Adipocyte (in vitro differentiated cells): ENCODE results near the gene GYG2.

ENCODE experiments used
- DNase-seq: peaks from one replicate; pipeline ENCODE4 v3.0.0-alpha.2; 2015; ENCODE audit warnings: low read depth
- H3K27me3 ChIP-seq: replicated peaks from 2 replicates; pipeline ENCODE4 v1.7.0; 2013; ENCODE audit warnings: mild to moderate bottlenecking, low read length, moderate library complexity; ENCODE audit not compliant: control insufficient read depth, insufficient read depth
- H3K36me3 ChIP-seq: 2 replicates; pipeline ENCODE4 v1.7.0; 2013; ENCODE audit warnings: low read length, mild to moderate bottlenecking, moderate library complexity; ENCODE audit not compliant: control insufficient read depth, insufficient read depth, severe bottlenecking
- H3K4me1 ChIP-seq: 2 replicates; pipeline ENCODE4 v1.7.0; 2013; ENCODE audit warnings: mild to moderate bottlenecking, low read length, moderate library complexity; ENCODE audit not compliant: control insufficient read depth, insufficient read depth
- H3K4me3 ChIP-seq: 2 replicates; pipeline ENCODE4 v1.7.0; 2013; ENCODE audit warnings: mild to moderate bottlenecking, low read length, moderate library complexity
- H3K9ac ChIP-seq: 2 replicates; pipeline ENCODE4 v1.7.0; 2013; ENCODE audit warnings: mild to moderate bottlenecking, low read length, moderate library complexity
- H3K9me3 ChIP-seq: 2 replicates; pipeline ENCODE4 v1.7.0; 2013; ENCODE audit warnings: mild to moderate bottlenecking, low read length, moderate library complexity; ENCODE audit not compliant: control insufficient read depth

The GYG2 gene

DNA sequence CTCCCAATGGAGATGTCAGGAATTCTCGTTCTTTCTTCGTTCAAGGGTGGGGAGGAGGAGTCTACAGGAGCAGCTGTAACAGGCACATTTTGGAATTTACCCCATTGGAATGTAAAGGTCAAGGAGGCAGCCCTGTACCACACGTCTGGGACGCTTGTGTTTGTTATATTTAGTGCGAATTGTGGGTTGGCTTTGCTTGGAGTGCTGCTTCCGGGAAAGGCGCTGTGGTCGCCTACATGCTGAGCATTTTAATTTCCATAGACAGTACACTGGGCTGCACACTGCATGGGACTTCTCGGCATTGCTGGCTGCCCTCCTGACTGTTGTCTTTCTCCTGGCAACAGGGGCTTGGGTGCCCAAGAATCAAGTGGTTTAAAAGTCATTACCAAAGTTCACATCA lies 12.8 kb downstream of the GYG2 start:
- Histone ChIP-seq H3K4me3 (no peak overlapping the region), H3K36me3 (peaks cover 43% of the 10 kb centered on the region), H3K27me3 (no peaks in the 10 kb centered on the region), H3K4me1 (no peaks in the 10 kb centered on the region), H3K9ac (no peak overlapping the region), H3K9me3 (peaks cover 6% of the 10 kb centered on the region)
- DNase-seq = no peak

DNA sequence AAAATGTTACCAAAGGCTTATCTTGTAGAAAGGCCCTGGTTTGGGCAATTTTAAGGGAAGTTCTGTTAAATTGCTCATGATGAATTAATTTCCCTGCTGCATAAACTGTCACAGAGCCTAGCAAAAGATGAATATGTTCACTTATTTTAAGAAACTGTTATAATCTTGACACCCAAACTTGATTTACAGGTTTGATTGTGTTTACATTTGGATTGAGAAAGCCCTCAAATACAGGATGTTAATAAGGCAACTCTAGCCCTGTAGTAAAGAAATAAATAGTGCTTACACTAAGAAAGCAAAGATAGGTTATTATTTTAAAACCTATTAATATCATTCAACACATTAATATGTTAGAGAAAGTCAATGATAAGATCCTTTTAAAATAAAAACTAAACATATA lies 18.3 kb downstream of the GYG2 start:
- no peak for DNase-seq
- no peak overlapping the region for H3K4me3 ChIP-seq
- H3K27me3 ChIP-seq = no peaks in the 10 kb centered on the region
- peaks cover 22% of the 10 kb centered on the region for H3K36me3 ChIP-seq
- H3K4me1 ChIP-seq = peaks cover 17% of the 10 kb centered on the region
- no peak overlapping the region for H3K9ac ChIP-seq
- H3K9me3 ChIP-seq = no peaks in the 10 kb centered on the region

DNA sequence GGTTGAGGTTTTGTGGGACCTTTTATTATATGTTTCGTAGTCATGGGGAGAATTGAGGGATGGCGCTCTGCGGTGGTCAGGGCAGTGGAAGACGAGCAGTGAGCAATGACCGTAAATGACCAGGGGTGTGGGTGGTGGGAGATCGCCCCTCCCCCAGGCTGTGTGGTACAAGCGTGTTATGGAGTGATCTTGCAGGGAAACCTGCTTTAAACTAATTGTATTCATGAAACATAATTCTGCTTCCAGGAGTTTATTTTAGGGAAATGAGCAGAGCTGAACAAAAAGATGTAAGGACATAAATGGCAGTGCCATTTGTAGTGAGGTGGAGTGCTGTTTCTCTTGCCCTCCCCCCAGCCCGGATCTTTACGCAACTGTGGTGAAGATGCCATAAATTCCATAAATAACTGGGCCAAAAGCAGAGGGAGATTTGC lies 20.2 kb downstream of the GYG2 start:
- DNase-seq = peak; percentile 78
- peak overlapping the region; percentile 58 for H3K9ac ChIP-seq
- H3K4me3 ChIP-seq = peak overlapping the region; percentile 37
- H3K9me3 ChIP-seq = no peaks in the 10 kb centered on the region
- H3K36me3 ChIP-seq = peaks cover 17% of the 10 kb centered on the region
- H3K27me3 ChIP-seq = no peaks in the 10 kb centered on the region
- peaks cover 17% of the 10 kb centered on the region for H3K4me1 ChIP-seq

DNA sequence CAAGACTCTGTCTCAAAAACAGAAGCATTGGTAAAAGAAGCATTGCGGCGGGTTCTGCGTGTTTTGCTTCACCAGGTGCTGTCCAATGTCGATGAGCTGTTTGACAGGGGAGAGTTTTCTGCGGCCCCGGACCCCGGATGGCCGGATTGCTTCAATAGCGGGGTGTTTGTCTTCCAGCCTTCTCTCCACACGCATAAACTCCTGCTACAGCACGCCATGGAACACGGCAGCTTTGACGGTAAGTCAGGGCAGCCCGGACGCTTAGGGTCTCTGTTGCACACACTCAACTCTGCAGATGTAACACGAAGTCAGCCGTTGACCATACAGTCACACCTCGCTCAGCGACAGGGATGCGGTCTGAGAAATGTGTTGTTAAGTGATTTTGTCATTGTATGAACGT lies 26.2 kb downstream of the GYG2 start:
- H3K27me3 ChIP-seq = no peaks in the 10 kb centered on the region
- no peak overlapping the region for H3K4me3 ChIP-seq
- H3K9ac ChIP-seq = no peak overlapping the region
- H3K4me1 ChIP-seq = peaks cover 2% of the 10 kb centered on the region
- H3K36me3 ChIP-seq = peaks cover 53% of the 10 kb centered on the region
- no peaks in the 10 kb centered on the region for H3K9me3 ChIP-seq
- DNase-seq = no peak

DNA sequence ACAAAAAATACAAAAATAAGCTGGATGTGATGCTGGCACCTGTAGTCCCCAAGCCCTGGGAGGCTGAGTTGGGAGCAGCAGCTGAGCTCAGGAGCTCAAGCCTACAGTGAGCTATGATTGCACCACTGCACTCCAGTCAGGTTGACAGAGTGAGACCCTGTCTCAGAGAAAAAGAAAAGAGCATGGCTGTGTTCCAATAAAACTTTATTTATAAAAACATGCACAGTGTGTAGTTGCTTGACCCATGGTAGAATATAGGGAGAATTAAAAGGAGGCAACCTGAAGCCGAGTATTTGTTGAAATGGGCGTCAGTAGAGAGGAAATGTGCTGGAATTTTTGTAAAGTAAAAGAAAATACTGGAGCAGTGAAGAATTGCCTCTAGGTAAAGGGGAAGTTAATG lies 27.0 kb downstream of the GYG2 start:
- no peak for DNase-seq
- Histone ChIP-seq H3K9me3 (no peaks in the 10 kb centered on the region), H3K4me1 (no peaks in the 10 kb centered on the region), H3K27me3 (no peaks in the 10 kb centered on the region), H3K36me3 (peaks cover 58% of the 10 kb centered on the region), H3K4me3 (no peak overlapping the region), H3K9ac (no peak overlapping the region)

DNA sequence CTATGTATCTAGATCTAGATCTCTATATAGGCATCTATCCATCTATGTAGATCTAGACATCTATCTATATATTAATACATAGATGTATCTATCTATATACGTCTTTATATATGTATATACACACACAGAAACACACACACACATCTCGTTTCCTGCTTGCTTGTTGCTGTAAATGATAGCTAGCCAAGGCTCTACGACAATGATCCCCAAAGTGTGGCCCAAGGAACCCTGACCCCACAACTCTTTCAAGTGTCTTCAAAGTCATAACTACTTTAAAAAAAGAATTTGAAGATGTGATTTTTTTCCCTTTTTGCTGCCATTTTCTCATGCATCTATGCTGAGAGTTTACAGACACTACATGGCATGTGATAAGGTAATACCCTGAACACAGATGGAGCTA lies 28.8 kb downstream of the GYG2 start:
- Histone ChIP-seq H3K36me3 (peaks cover 74% of the 10 kb centered on the region), H3K9ac (no peak overlapping the region), H3K27me3 (peaks cover 3% of the 10 kb centered on the region), H3K4me1 (no peaks in the 10 kb centered on the region), H3K9me3 (no peaks in the 10 kb centered on the region), H3K4me3 (no peak overlapping the region)
- DNase-seq = no peak

DNA sequence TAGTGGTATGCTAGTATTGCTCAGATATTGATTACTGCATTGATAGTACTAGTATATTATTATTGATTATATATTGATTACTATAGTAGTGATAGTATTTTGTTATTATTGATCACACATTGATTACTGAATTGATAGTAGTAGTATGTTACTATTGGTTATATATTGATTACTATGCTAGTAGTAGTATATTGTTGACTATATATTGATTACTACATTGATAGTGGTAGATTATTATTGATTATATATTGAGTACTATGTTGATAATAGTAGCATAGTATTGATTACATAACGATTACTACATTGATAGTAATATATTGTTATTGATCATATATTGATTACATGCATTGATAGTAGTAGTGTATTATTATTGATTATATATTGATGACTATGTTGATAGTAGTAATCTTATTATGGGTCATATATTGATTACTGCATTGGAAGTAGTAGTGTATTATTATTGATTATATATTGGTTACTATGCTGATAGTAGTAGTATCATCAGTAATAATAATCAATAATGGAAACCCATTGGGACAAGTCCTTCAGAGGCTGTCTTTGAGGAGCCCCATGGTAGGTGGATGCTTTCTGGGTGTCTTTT lies 30.6 kb downstream of the GYG2 start:
- Histone ChIP-seq H3K4me1 (no peaks in the 10 kb centered on the region), H3K9ac (no peak overlapping the region), H3K9me3 (no peaks in the 10 kb centered on the region), H3K36me3 (peaks cover 77% of the 10 kb centered on the region), H3K4me3 (no peak overlapping the region), H3K27me3 (peaks cover 3% of the 10 kb centered on the region)
- DNase-seq = no peak

DNA sequence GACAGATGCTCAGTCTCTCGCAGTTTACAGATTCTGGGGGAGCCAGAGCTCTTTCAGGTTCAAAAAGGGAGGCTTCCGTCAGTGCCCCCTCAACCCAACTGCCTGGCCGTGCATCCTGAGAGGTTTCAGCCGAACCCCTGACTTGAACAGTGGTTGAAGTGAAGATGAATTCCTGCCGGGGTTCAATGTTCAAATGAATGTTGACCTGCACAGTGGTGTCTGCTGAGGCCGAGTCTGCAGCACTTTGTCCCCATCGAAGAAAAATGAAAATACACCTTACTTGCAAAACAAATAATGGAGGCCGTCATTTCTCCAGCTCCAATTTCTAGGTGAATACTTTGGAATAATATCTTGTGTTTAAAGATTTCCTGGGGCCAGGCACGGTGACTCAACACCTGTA lies 33.7 kb downstream of the GYG2 start:
- DNase-seq = no peak
- no peaks in the 10 kb centered on the region for H3K4me1 ChIP-seq
- no peak overlapping the region for H3K9ac ChIP-seq
- peaks cover 3% of the 10 kb centered on the region for H3K27me3 ChIP-seq
- peaks cover 78% of the 10 kb centered on the region for H3K36me3 ChIP-seq
- no peak overlapping the region for H3K4me3 ChIP-seq
- H3K9me3 ChIP-seq = no peaks in the 10 kb centered on the region

DNA sequence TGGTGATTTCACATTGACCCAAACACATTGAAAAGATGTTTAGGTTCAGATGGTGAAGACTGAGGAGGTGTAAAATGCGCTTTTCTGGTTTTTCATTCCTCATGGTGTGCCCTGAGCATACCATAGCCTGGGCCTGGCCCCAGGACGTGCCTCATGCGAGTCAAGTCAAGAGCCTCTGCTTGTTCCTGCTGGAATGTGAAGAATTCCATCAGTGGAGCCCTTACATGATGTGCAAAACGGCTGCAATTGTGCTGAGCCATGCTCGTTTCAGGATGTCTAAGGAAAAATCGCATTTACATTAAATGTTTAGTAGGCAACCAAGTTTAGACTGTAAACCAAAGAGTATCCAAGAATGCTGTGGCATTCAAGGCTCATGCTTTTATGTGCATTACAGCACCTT lies 34.9 kb downstream of the GYG2 start:
- peak; percentile 48 for DNase-seq
- no peaks in the 10 kb centered on the region for H3K4me1 ChIP-seq
- H3K36me3 ChIP-seq = peaks cover 77% of the 10 kb centered on the region
- H3K4me3 ChIP-seq = no peak overlapping the region
- H3K9ac ChIP-seq = no peak overlapping the region
- H3K27me3 ChIP-seq = peaks cover 3% of the 10 kb centered on the region
- H3K9me3 ChIP-seq = no peaks in the 10 kb centered on the region

DNA sequence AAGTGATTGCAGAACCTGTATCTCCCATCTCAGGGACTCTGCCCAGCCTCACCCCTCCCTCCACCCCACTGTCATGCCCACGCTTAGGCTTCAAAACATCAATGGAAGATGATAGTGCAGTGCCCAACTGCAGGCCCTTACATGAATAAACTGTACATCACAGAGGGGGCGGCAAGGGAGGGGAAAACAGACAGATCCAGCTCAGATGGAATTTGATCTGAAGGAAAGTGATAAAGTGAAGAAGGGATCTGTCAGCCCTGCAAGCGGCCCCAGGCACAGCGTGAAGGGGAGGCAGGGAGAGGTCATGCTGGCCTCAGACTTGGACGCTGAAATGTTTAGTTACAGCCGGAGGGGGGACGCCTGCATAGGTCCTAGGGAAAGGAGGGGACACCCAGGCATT lies 38.5 kb downstream of the GYG2 start:
- no peaks in the 10 kb centered on the region for H3K4me1 ChIP-seq
- no peak overlapping the region for H3K9ac ChIP-seq
- peaks cover 57% of the 10 kb centered on the region for H3K36me3 ChIP-seq
- H3K4me3 ChIP-seq = no peak overlapping the region
- no peaks in the 10 kb centered on the region for H3K27me3 ChIP-seq
- H3K9me3 ChIP-seq = no peaks in the 10 kb centered on the region
- DNase-seq = no peak

DNA sequence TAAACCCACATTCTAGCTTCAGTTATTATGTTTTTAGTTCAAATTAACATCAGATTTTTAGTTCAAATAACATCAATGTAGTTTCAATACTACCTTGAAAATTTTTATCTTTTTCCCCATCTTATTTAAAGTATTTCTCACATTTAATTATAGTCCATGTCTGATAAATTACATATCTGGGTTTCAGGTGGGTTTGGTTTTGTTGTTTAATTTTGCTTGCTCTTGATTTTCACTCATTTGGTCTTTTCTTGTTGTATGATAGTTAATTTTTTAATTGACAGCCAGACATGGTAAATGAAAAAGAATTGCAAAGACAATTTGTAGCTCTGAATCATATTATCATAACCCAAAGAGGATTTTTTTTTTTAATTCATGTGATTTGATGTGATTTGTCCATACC lies 41.9 kb downstream of the GYG2 start:
- no peak for DNase-seq
- no peak overlapping the region for H3K4me3 ChIP-seq
- no peaks in the 10 kb centered on the region for H3K27me3 ChIP-seq
- H3K4me1 ChIP-seq = no peaks in the 10 kb centered on the region
- H3K9me3 ChIP-seq = no peaks in the 10 kb centered on the region
- H3K9ac ChIP-seq = no peak overlapping the region
- H3K36me3 ChIP-seq = peaks cover 44% of the 10 kb centered on the region

DNA sequence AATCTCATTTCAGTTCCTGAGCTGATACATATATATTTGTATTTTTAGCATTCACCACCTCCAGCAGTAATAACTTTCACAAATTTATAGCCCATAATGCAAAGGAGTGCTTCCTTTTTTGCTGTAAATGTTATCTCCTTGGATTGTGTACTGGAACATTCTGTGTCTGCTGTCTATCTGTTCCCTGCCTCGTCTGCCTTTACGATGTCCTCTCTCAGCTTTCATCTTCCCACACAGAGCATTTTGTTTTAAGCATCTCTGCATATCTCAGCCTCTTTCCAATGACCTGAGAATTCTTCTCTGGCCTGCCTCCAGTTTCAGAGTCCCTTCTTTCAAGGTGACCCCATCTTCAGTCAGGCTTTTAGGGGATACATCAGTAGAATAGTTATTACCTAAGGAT lies 43.1 kb downstream of the GYG2 start:
- no peak for DNase-seq
- H3K9ac ChIP-seq = no peak overlapping the region
- no peaks in the 10 kb centered on the region for H3K9me3 ChIP-seq
- H3K4me3 ChIP-seq = no peak overlapping the region
- H3K27me3 ChIP-seq = no peaks in the 10 kb centered on the region
- H3K36me3 ChIP-seq = peaks cover 33% of the 10 kb centered on the region
- H3K4me1 ChIP-seq = no peaks in the 10 kb centered on the region
